ENCODE data around the gene COL6A1.
A peak's percentile ranks its signal among the peaks of the same experiment; 100 is the strongest.

Gene COL6A1, protein sequence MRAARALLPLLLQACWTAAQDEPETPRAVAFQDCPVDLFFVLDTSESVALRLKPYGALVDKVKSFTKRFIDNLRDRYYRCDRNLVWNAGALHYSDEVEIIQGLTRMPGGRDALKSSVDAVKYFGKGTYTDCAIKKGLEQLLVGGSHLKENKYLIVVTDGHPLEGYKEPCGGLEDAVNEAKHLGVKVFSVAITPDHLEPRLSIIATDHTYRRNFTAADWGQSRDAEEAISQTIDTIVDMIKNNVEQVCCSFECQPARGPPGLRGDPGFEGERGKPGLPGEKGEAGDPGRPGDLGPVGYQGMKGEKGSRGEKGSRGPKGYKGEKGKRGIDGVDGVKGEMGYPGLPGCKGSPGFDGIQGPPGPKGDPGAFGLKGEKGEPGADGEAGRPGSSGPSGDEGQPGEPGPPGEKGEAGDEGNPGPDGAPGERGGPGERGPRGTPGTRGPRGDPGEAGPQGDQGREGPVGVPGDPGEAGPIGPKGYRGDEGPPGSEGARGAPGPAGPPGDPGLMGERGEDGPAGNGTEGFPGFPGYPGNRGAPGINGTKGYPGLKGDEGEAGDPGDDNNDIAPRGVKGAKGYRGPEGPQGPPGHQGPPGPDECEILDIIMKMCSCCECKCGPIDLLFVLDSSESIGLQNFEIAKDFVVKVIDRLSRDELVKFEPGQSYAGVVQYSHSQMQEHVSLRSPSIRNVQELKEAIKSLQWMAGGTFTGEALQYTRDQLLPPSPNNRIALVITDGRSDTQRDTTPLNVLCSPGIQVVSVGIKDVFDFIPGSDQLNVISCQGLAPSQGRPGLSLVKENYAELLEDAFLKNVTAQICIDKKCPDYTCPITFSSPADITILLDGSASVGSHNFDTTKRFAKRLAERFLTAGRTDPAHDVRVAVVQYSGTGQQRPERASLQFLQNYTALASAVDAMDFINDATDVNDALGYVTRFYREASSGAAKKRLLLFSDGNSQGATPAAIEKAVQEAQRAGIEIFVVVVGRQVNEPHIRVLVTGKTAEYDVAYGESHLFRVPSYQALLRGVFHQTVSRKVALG

GRCh38 chr21:45981151-45982091 lies at the start of gene COL6A1:
COL6A1 (plus strand) TSS chr21:45981770; CDS start chr21:45981851, 81 bp downstream.
- DNase-seq (ENCODE audit: low read depth) = peak; percentile 32

- DNase-seq (ENCODE audit: low read depth) = no peak
Measured at GRCh38 chr21:45932922-45933502, 48.6 kb upstream of the COL6A1 start.

DNA sequence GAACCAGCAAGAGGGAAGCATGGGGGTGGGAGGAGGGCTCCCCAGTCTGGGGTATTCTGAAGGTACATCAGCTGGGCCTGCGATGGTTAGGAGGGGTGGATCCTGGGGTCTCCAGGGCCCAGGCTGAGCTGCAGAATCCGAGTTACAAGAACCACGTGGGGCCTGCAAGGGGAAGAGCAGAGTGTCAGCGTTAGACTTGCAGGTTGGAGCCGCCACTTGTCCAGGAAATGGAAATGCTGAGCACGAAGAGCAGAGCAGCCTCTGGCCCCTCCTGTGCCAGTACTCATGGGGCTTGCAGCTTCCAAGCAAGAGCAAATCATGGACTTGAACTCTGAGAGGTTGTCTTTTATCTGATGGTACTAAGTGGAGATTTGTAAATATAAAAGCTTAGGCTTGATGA lies 47.5 kb upstream of the COL6A1 start:
- DNase-seq (ENCODE audit: low read depth) = no peak

- no peak for DNase-seq (ENCODE audit: low read depth)
Measured at GRCh38 chr21:45934554-45934953, 47.0 kb upstream of the COL6A1 start.

DNA sequence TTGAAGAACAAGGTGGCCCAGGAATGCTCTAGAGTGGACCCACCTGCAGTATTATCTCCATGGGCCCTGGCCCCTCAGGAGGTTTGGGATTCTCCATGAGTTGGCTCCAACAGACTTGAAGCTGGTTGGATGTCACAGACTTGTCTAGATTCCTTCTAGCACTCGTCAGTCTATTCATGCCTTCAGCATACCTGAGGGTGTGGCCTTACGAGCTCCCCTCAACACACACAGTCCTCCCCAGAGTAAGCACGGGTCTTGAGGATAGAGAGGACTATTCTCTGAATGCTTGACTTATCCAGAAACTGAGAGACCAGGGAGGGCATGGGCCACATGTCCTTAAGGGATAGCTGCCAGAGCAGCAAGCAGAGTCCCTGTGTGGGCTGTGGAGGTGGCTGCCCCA lies 45.9 kb upstream of the COL6A1 start:
- no peak for DNase-seq (ENCODE audit: low read depth)

GRCh38 chr21:45937721-45938452 lies 43.7 kb upstream of the COL6A1 start:
- DNase-seq (ENCODE audit: low read depth) = no peak

- no peak for DNase-seq (ENCODE audit: low read depth)
Measured at GRCh38 chr21:45938453-45938755, 43.2 kb upstream of the COL6A1 start.

DNA sequence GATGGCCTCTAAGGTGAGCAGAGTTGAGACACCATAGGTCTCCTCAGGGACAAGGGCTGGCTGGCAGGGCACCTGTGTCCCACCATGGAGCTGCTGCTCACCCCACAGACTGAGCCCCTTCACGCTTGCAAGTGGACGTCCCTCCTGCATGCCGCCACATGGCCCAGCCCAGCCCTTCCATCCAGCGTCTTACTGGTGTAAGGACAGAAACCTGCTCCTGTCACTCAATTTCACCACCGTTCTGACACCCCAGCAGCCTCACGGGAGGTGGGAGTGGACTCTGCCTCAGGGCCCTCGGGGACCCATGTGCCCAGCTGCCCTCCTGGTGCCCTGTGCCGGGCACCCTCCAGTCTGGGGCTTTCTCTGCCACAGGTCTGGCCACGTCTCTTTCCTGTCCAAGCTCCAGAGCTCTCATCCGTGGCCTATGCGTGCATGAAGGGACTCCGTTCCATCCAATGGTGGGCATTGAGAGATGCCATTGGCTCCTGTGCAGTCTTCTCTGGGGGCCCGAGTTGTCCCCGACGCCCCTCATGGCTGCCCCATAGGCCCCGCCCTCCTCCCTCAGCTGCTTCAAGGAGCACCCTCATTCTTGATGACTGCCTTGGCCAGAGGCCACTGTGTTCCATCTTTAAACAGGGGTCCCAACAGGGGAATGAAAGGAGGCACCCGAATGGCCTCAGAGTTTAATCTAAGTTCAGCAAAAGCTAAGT lies 42.6 kb upstream of the COL6A1 start:
- DNase-seq (ENCODE audit: low read depth) = no peak

- DNase-seq (ENCODE audit: low read depth) = no peak
Measured at GRCh38 chr21:45939521-45940045, 42.0 kb upstream of the COL6A1 start.

DNA sequence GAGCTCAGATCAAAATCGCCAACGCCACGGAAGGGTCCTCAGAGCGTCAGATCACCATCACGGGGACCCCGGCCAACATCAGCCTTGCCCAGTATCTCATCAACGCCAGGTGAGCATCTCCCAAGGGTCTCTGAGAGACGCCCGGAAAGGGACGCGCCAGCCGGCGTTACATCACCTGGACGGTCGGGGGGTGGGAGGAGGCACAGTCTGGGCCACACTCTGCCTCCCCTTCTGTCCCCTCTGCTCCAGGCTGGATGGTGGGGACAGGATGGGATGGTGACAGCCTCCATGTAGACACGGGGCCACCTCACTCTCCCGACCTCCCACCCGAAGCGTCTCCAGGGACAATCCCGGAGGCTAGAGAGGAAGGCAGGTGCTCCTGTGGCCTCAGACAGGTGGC lies 41.5 kb upstream of the COL6A1 start:
- DNase-seq (ENCODE audit: low read depth) = no peak

- DNase-seq (ENCODE audit: low read depth) = no peak
Measured at GRCh38 chr21:45940621-45941337, 40.8 kb upstream of the COL6A1 start.

- no peak for DNase-seq (ENCODE audit: low read depth)
Measured at GRCh38 chr21:45941338-45941710, 40.2 kb upstream of the COL6A1 start.

DNA sequence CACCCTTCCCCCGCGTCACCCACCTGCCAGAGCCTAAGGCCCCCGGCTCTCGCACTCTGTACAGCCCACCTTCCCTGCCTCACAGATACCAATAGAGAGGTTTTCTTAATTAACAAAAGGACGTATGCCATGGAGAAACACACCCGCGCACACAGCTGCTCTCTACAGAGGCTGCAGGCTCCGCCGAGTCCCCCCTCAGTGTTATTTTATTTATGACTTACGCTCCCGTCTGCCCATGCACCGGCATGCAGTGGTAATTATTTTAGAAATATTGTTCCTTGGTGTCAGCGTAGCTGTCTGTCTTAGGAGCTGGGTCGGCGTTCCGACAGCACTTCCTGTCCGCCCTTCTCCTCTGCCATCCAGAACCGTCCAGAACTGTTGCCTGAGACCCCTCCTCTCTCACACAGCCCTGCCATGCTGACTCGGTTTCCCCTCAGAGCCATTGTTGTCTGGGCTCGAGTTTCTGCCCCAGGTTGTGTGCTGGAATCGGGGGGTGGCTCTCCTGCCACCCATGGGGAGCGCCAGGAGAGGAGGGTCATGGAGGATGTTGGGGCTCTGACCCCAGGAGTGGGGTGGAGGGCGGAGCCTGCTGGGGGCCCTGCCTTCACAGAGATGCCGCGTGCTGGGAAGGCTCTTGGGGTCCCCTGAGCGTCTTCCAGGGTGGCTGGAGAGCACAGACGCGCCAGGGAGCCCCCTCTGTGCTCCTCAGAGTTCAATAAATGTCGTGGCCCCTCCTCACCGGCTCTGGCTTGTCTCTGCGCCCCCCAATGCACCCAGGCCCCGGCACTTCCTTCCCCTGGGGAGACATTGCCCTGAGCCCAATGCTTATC lies 39.6 kb upstream of the COL6A1 start:
- DNase-seq (ENCODE audit: low read depth) = no peak

- no peak for DNase-seq (ENCODE audit: low read depth)
Measured at GRCh38 chr21:45942755-45943629, 38.6 kb upstream of the COL6A1 start.

GRCh38 chr21:45943630-45944540 lies 37.7 kb upstream of the COL6A1 start:
- DNase-seq (ENCODE audit: low read depth) = no peak

GRCh38 chr21:45944601-45945000 lies 37.0 kb upstream of the COL6A1 start:
- DNase-seq (ENCODE audit: low read depth) = no peak

Data from activated gamma-delta T cell treated with anti-CD3 and anti-CD28 coated beads, Interleukin-2, amount 50 U/mL, for 16 hours (primary cell).